Measurements from ENCODE around the gene TNFRSF6B.
"Not testable (repeated sequence)": the region's sequence is repeated elsewhere in the genome, so short reads cannot be mapped to it uniquely, and the experiment has no call there.

Gene TNFRSF6B

DNA sequence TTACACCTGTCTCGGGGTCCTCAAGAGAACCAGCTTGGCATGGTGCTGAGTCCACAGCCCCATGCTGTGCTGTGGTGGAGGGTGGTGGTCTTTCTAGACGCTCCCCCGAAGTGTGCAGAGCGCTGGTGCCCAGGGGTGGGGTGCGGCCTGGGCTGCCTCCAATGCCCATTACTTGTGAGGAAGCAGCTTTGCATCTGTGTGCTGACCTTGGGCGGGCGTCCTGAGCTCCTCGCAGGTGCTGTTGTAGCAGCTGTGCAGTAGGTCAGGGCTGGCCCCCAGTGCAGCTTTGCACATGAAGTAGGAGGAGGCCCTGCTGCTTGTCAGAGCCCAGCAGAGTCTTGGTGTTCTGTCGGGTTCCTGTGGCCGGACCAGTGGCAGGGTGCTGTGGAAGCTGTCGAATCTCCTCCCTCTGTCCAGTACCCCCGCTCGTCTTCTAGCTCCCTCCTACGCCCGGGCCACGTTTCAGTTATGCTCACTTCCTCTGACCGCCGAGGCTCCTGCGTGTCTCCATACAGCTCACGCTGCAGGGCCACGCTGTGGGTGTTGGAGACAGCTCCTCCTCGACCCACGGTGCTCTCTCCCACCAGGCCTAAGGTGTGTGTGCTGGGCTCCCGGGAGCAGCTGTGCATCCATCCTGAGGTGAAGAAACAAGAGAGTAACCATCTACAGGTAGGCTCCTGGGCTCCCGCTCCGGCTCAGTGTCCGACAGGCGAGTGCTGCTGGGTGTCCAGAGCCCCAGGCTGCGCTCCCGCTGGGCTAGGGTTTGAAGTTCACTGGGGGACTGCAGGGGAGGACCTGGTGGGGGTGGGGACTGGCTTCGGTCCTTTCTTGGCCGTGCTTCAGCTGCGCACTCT is 34.3 kb upstream of the TNFRSF6B start:
- DNase-seq (ENCODE audit: low read depth in 2 of 2, low spot score in 1 of 2): no peak

GRCh38 chr20:63662813-63663189 is 33.7 kb upstream of the TNFRSF6B start:
- DNase-seq (ENCODE audit: low read depth in 2 of 2, low spot score in 1 of 2): no peak

- no peak for DNase-seq (ENCODE audit: low read depth in 2 of 2, low spot score in 1 of 2)
Observed at GRCh38 chr20:63663332-63664066, 33.0 kb upstream of the TNFRSF6B start.

DNA sequence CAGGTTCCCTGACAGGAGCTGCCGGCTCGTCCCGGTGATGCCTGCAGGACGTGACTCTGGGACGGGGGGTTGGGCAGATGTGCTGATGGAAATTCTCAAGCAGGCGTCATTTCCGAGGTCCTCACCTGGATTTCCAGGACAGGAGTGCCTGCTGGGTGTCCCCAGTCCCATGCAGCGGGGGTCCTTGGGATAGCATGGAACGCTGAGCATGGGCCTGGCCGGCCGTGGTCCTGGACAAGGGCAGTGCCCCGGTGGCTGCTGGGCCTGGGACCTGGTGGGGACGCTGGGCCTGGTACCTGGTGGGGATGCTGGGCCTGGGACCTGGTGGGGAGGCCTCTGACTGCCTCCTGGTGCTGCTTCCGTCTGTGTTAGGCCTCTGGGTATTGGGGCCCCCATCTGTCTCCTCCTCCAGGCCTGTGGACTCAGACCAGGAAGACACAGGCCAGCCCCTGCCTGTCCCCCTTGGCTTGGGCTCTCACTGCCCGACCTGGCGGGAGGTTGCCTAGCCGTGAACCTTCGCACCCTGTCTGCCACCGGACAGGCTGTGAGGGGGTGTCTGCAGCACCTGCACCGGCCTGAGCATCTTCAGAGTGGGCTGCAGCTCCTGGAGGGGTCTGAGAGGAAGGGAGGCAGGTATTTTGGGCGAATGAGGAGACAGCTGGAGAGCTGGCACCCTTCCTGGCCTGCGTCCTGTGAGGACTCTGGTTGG is 32.2 kb upstream of the TNFRSF6B start:
- no peak for DNase-seq (ENCODE audit: low read depth in 2 of 2, low spot score in 1 of 2)

DNA sequence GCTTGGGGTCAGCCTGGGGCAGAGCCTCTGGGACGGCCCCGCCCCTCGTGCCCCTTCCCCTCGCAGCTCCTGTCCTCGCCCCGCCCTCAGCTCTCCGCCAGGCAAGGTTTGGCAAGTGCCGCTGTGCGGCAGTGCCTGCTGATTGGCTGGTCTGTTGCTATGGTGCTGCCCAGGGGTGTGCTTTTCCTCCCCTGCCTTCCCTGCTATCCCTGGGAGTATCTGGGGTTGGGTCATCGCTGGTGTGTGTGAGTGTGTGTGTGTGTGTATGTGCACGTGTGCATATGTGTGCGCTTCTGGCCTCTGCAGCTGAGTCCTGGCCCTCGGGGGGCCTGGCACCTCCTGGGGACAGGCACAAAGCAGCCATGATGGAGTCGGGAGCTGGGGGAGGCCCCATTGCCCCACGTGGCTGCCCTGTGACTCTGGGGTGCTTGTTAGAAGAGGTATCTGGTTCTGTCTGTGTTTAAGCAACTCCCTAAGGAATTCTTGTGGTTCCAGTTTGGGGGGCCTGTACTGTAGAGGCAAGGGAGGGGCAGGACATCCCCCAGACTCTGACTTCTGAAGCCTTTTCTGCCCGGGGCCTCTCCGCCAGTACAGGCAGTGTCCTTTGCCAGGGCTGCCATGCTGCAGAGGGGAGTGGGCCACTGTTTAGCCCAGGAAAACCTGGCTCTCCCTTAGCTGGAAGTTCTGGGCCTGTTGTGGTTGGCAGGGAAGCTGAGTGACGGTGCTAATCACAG is 31.4 kb upstream of the TNFRSF6B start:
- no peak for DNase-seq (ENCODE audit: low read depth in 2 of 2, low spot score in 1 of 2)

DNA sequence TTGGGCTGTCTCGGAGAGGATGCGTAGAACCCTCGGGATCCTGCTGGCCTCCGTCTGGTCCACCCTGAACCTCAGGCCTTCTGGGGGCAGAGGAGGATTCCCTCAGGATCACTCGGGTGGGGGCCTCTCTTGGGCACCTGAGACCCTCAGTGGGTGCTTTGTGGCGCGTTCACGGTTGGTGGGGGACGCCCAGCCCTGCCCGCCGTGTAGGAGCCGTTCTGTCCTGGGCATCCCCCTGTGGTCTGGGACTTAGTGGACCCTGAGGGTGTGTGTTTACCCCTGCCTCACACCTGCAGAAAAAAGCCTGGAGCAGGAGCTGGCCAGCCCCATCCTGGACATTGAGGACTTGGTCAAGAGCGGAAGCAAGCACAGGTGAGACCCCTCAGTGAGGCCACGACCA is 30.7 kb upstream of the TNFRSF6B start:
- no peak for DNase-seq (ENCODE audit: low read depth in 2 of 2, low spot score in 1 of 2)

GRCh38 chr20:63667858-63668257 is 28.6 kb upstream of the TNFRSF6B start:
- no peak for DNase-seq (ENCODE audit: low read depth in 2 of 2, low spot score in 1 of 2)

- DNase-seq (ENCODE audit: low read depth in 2 of 2, low spot score in 1 of 2): no peak
Observed at GRCh38 chr20:63668351-63668750, 28.1 kb upstream of the TNFRSF6B start.

DNA sequence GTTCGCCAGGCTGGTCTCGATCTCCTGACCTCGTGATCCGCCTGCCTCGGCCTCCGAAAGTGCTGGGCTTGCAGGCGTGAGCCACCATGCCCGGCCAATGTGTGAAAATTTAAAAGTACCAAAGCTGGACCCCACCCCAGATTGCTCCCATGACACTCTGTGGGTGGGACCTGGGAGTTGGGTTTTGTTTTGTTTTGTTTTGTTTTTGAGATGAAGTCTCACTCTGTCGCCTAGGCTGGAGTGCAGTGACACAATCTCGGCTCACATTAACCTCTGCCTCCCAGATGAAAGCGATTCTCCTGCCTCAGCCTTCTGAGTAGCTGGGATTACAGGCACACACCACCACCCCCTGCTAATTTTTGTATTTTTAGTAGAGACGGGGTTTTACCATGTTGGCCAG is 24.8 kb upstream of the TNFRSF6B start:
- DNase-seq (ENCODE audit: low read depth in 2 of 2, low spot score in 1 of 2): not testable (repeated sequence)

- DNase-seq (ENCODE audit: low read depth in 2 of 2, low spot score in 1 of 2): no peak
Observed at GRCh38 chr20:63672666-63673065, 23.8 kb upstream of the TNFRSF6B start.

DNA sequence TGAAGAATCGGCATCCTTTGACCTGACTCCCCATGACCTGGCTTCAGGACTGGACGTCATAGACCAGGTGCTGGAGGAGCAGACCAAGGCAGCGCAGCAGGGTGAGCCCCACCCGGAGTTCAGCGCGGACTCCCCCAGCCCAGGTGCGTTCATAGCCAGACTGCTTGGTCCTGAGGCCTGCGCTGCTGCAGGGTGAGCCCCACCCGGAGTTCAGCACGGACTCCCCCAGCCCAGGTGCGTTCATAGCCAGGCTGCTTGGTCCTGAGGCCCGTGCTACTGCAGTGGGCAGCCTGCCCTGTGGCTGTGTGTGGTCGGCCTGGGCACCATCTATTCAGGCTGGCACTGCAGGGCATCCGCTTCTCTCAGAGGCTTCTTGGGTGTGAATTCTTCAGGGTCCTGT is 22.5 kb upstream of the TNFRSF6B start:
- DNase-seq (ENCODE audit: low read depth in 2 of 2, low spot score in 1 of 2): no peak

GRCh38 chr20:63675681-63676368 is 20.6 kb upstream of the TNFRSF6B start:
- DNase-seq (ENCODE audit: low read depth in 2 of 2, low spot score in 1 of 2): no peak

- no peak for DNase-seq (ENCODE audit: low read depth in 2 of 2, low spot score in 1 of 2)
Observed at GRCh38 chr20:63678071-63678470, 18.4 kb upstream of the TNFRSF6B start.

- no peak for DNase-seq (ENCODE audit: low read depth in 2 of 2, low spot score in 1 of 2)
Observed at GRCh38 chr20:63678667-63679465, 17.6 kb upstream of the TNFRSF6B start.

GRCh38 chr20:63679799-63680305 is 16.6 kb upstream of the TNFRSF6B start:
- DNase-seq (ENCODE audit: low read depth in 2 of 2, low spot score in 1 of 2): no peak

DNA sequence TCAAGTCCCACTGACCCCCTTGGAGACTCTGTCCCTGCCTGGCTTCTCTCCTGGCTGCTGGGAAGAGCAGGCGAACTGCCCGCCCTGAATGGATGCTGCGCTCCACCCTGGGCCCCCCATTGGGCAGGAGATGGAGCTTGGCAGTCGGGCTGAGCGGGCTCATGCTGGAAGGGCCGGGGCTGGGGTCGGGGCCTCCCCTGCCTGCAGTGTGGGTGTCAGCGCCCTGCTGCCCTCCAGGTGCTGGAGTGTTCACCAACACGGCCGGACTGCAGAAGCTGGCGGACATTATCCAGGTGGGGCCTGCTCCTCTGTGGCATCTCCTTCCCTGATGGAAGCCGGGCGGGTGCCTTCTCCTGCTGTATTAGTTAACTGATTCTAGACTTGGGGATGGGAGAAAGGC is 16.0 kb upstream of the TNFRSF6B start:
- DNase-seq (ENCODE audit: low read depth in 2 of 2, low spot score in 1 of 2): no peak

DNA sequence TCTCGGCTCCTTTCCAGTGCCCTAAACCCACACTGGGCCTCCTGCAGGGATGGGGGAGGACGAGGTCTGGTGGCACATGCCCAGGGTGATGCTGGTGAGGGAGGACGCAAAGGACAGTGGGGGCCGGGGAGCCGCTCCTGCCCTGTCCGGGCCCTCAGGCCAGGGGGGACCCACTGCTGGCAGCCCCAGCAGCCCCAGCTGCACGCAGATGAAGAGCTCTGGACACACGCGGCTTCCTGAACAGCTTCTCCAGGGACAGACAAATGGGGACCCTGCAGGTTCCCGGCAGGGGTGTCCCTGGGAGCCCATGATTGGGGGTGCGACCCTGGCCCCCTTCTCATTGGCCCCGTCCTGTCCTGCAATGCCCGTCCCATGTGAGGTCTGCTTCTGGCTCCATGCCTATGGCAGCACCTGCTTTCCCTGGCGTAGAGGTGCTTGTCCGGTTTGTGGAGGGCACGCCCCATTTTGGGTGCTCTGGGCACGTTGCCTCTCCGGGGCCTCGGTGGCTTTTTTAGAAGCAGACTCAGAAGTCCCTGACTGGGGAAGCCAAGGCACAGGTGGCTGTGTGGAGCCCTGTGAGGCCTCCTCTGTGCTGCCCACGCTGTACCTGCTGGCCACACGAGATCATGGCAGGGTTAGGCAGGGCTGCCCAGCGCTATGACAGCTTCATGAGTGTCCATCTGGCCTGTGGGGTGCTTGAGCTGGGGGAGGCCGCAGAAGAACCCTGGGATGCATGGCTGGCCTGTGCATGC is 15.4 kb upstream of the TNFRSF6B start:
- no peak for DNase-seq (ENCODE audit: low read depth in 2 of 2, low spot score in 1 of 2)

- no peak for DNase-seq (ENCODE audit: low read depth in 2 of 2, low spot score in 1 of 2)
Observed at GRCh38 chr20:63681609-63682142, 14.8 kb upstream of the TNFRSF6B start.

All from stimulated activated CD8-positive, alpha-beta memory T cell treated with anti-CD3 and anti-CD28 coated beads, Interleukin-4, amount 100 ng/mL, for 1 hour (primary cell).